Stimulated activated CD8-positive, alpha-beta memory T cell treated with anti-CD3 and anti-CD28 coated beads, Interleukin-2, amount 100 ng/mL, for 48 hours (primary cell): ENCODE measurements around the gene OSBPL2.

Experiments
- DNase-seq, 2 donors: peaks; one replicate each; pipeline ENCODE4 v3.0.0-alpha.2; 2020; ENCODE audit warnings: low read depth in 2 of 2

Gene OSBPL2

GRCh38 chr20:62301773-62302340 is 63.5 kb downstream of the OSBPL2 start:
- peak; percentile 75 to 84 for DNase-seq

- DNase-seq = peak; percentile 93 to 95
Observed at GRCh38 chr20:62302341-62303061, 64.2 kb downstream of the OSBPL2 start, which contains the start of gene ADRM1. ADRM1 (plus strand) TSS chr20:62302997; CDS start chr20:62303569, 572 bp downstream.

- DNase-seq = no peak
Observed at GRCh38 chr20:62303062-62303339, 64.7 kb downstream of the OSBPL2 start.

- DNase-seq = no peak
Observed at GRCh38 chr20:62303340-62304226, 65.3 kb downstream of the OSBPL2 start.

GRCh38 chr20:62304331-62305148 is 66.2 kb downstream of the OSBPL2 start:
- no peak for DNase-seq

GRCh38 chr20:62305149-62305764 is 66.9 kb downstream of the OSBPL2 start:
- DNase-seq = no peak

GRCh38 chr20:62305765-62306413 is 67.6 kb downstream of the OSBPL2 start:
- DNase-seq = no peak

GRCh38 chr20:62306414-62307187 is 68.3 kb downstream of the OSBPL2 start:
- no peak for DNase-seq

GRCh38 chr20:62307226-62308101 is 69.1 kb downstream of the OSBPL2 start:
- no peak for DNase-seq

- no peak for DNase-seq
Observed at GRCh38 chr20:62308102-62308822, 69.9 kb downstream of the OSBPL2 start.

GRCh38 chr20:62309198-62309944 is 71.0 kb downstream of the OSBPL2 start:
- no peak for DNase-seq

GRCh38 chr20:62309947-62310756 is 71.8 kb downstream of the OSBPL2 start:
- no peak for DNase-seq

GRCh38 chr20:62310757-62311121 is 72.4 kb downstream of the OSBPL2 start:
- no peak for DNase-seq

GRCh38 chr20:62311150-62311549 is 72.8 kb downstream of the OSBPL2 start:
- DNase-seq = no peak

- no peak for DNase-seq
Observed at GRCh38 chr20:62311832-62312661, 73.7 kb downstream of the OSBPL2 start.

GRCh38 chr20:62312662-62312977 is 74.3 kb downstream of the OSBPL2 start:
- no peak for DNase-seq
